ENCODE measurements around the gene SPATA19.

- TF ChIP-seq CTCF (IDR thresholded peaks at IDR 0.05): no peak
- no peak for TF ChIP-seq POLR2A (IDR thresholded peaks at IDR 0.05)
These were observed 42.5 kb upstream of the SPATA19 start for GRCh38 chr11:133887692-133888332.

Data from heart left ventricle (tissue), 13 donors.